Neutrophil (primary cell): ENCODE measurements around the gene FAM47E.

ENCODE experiments used
- H3K27ac ChIP-seq: fragments of 200-600 bp; sonication (generic); 2 replicates; pipeline ENCODE4 v1.5.1; 2016; ENCODE audit warnings: mild to moderate bottlenecking, moderate library complexity
- H3K27me3 ChIP-seq: fragments of 200-600 bp; sonication (generic); 2 replicates; pipeline ENCODE4 v1.6.0; 2016; ENCODE audit warnings: mild to moderate bottlenecking
- H3K36me3 ChIP-seq: fragments of 200-600 bp; sonication (generic); 2 replicates; pipeline ENCODE4 v1.5.1; 2017
- H3K4me1 ChIP-seq, 2 experiments: fragments of 200-600 bp in 1 of 2; sonication (generic) in 1 of 2; 1 replicate in 1 of 2; 2 replicates in 1 of 2; pipeline versions ENCODE4 v1.5.1 to v1.6.1; 2013 to 2016; ENCODE audit warnings: low read depth in 1 of 2, low read length in 1 of 2, mild to moderate bottlenecking in 1 of 2, moderate library complexity in 1 of 2; ENCODE audit not compliant: control insufficient read depth in 1 of 2, insufficient read depth in 1 of 2
- H3K4me3 ChIP-seq, 2 experiments: fragments of 200-600 bp in 1 of 2; sonication (generic) in 1 of 2; 1 replicate in 1 of 2; 2 replicates in 1 of 2; pipeline ENCODE4 v1.5.1; 2013 to 2016; ENCODE audit warnings: low read depth in 1 of 2, low read length in 1 of 2, mild to moderate bottlenecking in 1 of 2, moderate library complexity in 1 of 2
- H3K9me3 ChIP-seq: fragments of 200-600 bp; sonication (generic); 2 replicates; pipeline ENCODE4 v1.5.1; 2016
- CTCF ChIP-seq: fragments of 200-600 bp; sonication (generic); IDR thresholded peaks from 2 replicates; pipeline ENCODE4 v1.5.1; 2016; ENCODE audit warnings: antibody characterized with exemption

The FAM47E gene

GRCh38 chr4:76207549-76207948, 44.0 kb upstream of the FAM47E start:
- Histone ChIP-seq H3K4me1 (peaks cover 31 to 35% of the 10 kb centered on the region in 2 experiments), H3K27ac (no peak overlapping the region), H3K9me3 (no peaks in the 10 kb centered on the region), H3K27me3 (no peaks in the 10 kb centered on the region), H3K4me3 (no peak overlapping the region), H3K36me3 (no peaks in the 10 kb centered on the region)
- no peak for TF ChIP-seq CTCF

- no peak overlapping the region for H3K4me3 ChIP-seq
- H3K4me1 ChIP-seq = peaks cover 37 to 41% of the 10 kb centered on the region in 2 experiments
- H3K36me3 ChIP-seq = no peaks in the 10 kb centered on the region
- H3K27me3 ChIP-seq = no peaks in the 10 kb centered on the region
- no peak for TF ChIP-seq CTCF
- peak overlapping the region; percentile 44 for H3K27ac ChIP-seq
- no peaks in the 10 kb centered on the region for H3K9me3 ChIP-seq
These were observed 43.3 kb upstream of the FAM47E start for GRCh38 chr4:76208005-76208765.

GRCh38 chr4:76209881-76210280, 41.6 kb upstream of the FAM47E start:
- Histone ChIP-seq H3K9me3 (no peaks in the 10 kb centered on the region), H3K27ac (peak overlapping the region; percentile 49), H3K27me3 (no peaks in the 10 kb centered on the region), H3K4me3 (no peak overlapping the region), H3K36me3 (no peaks in the 10 kb centered on the region), H3K4me1 (peaks cover 49 to 53% of the 10 kb centered on the region in 2 experiments)
- no peak for TF ChIP-seq CTCF

GRCh38 chr4:76210452-76210851, 41.1 kb upstream of the FAM47E start:
- Histone ChIP-seq H3K9me3 (no peaks in the 10 kb centered on the region), H3K27me3 (no peaks in the 10 kb centered on the region), H3K4me3 (no peak overlapping the region), H3K36me3 (no peaks in the 10 kb centered on the region), H3K4me1 (peaks cover 51 to 57% of the 10 kb centered on the region in 2 experiments), H3K27ac (peak overlapping the region; percentile 49)
- no peak for TF ChIP-seq CTCF

- H3K27me3 ChIP-seq = no peaks in the 10 kb centered on the region
- peaks cover 51 to 57% of the 10 kb centered on the region in 2 experiments for H3K4me1 ChIP-seq
- no peak for TF ChIP-seq CTCF
- no peaks in the 10 kb centered on the region for H3K9me3 ChIP-seq
- no peaks in the 10 kb centered on the region for H3K36me3 ChIP-seq
- H3K4me3 ChIP-seq = peak overlapping the region; percentile 77 to 80
- peak overlapping the region; percentile 94 for H3K27ac ChIP-seq
These were observed 39.5 kb upstream of the FAM47E start for GRCh38 chr4:76211769-76212708.
